Loucy (cell line): ENCODE measurements around the gene RERE.

Experiments
- EZH2phosphoT487 ChIP-seq: fragments of 200-600 bp; IDR thresholded peaks from 2 replicates; pipeline ENCODE4 v1.6.1; 2018; ENCODE audit warnings: antibody characterized with exemption, mild to moderate bottlenecking, moderate library complexity, borderline replicate concordance
- TF ChIP-seq, protein P1 (sequence below): fragments of 200-600 bp; sonication (generic); conservative IDR thresholded peaks from 2 replicates; pipeline ENCODE4 v1.5.1; 2014; ENCODE audit warnings: mild to moderate bottlenecking, antibody characterized with exemption, low read length

DNA sequence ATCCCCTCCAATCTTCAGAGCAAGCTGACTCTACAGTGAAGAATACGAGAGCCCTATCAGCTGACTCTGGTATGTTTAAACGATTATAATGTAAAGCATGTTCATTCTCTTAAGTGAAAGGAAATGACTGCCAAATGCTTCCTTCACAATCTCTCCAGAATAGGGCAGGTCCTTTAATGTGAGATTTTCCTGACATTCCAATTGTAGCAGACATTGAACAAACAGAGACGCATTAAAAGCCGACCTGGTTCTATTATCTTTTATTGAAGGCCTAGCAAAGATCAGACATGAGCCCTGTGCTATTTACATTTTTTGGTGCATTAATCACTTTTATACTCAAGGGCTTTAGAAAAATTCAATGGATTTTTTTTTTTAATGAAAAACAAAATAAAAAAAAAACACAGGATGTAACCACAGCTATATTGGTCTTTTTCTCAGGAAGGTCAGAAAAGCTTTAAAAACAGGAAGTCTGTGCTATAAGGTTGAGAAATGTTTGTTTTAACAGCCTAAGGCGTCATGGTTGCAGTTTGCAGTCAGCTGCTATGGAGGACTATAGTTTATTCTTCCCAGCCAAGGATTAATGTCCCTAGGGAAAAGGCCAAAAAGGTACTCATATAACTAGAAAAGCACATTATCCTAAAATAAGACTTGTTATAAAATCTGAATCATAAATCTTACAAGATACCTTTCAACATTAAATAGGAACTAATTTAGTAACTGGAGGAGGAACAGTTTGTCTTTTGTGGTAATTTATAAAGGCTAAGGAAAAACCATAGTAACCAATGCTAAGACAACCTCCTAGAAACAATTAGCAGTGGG is 104.8 kb downstream of the RERE start:
- TF ChIP-seq, protein P1, sequence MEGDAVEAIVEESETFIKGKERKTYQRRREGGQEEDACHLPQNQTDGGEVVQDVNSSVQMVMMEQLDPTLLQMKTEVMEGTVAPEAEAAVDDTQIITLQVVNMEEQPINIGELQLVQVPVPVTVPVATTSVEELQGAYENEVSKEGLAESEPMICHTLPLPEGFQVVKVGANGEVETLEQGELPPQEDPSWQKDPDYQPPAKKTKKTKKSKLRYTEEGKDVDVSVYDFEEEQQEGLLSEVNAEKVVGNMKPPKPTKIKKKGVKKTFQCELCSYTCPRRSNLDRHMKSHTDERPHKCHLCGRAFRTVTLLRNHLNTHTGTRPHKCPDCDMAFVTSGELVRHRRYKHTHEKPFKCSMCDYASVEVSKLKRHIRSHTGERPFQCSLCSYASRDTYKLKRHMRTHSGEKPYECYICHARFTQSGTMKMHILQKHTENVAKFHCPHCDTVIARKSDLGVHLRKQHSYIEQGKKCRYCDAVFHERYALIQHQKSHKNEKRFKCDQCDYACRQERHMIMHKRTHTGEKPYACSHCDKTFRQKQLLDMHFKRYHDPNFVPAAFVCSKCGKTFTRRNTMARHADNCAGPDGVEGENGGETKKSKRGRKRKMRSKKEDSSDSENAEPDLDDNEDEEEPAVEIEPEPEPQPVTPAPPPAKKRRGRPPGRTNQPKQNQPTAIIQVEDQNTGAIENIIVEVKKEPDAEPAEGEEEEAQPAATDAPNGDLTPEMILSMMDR, result no peak
- no peak for TF ChIP-seq EZH2phosphoT487
